Tibial artery (tissue), 4 donors: ENCODE results near the gene EIF3F.

Experiments
- DNase-seq, 2 donors: peaks; one replicate each; pipeline ENCODE4 v3.0.0-alpha.2; 2019
- H3K27ac ChIP-seq, 2 donors: fragments of 200-600 bp; sonication (generic) in 1 of 2; 1 replicate in 1 of 2; 2 replicates in 1 of 2; pipeline ENCODE4 v1.5.1; 2018 to 2019; ENCODE audit warnings: mild to moderate bottlenecking in 1 of 2
- H3K27me3 ChIP-seq, 2 donors: fragments of 200-600 bp; sonication (generic) in 1 of 2; one replicate each; pipeline versions ENCODE4 v1.5.1 to v1.6.0; 2016 to 2019
- H3K36me3 ChIP-seq, 3 donors: fragments of 200-600 bp; sonication (generic) in 2 of 3; one replicate each; pipeline ENCODE4 v1.5.1; 2016 to 2019; ENCODE audit warnings: mild to moderate bottlenecking in 2 of 3
- H3K4me1 ChIP-seq, 4 donors: fragments of 200-600 bp; sonication (generic) in 2 of 4; 1 replicate in 3 of 4; 2 replicates in 1 of 4; pipeline ENCODE4 v1.5.1; 2016 to 2019
- H3K4me3 ChIP-seq, 2 donors: fragments of 200-600 bp; sonication (generic) in 1 of 2; 1 replicate in 1 of 2; 2 replicates in 1 of 2; pipeline ENCODE4 v1.5.1; 2018 to 2019; ENCODE audit warnings: mild to moderate bottlenecking in 2 of 2
- H3K9me3 ChIP-seq, 3 donors: fragments of 200-600 bp; sonication (generic) in 1 of 3; one replicate each; pipeline ENCODE4 v1.5.1; 2016 to 2019
- intact Hi-C: fragments of 100-400 bp; cut with DNase I; formaldehyde crosslinking; loops from one replicate; pipeline ENCODE4 v1.15.0; 2023; ENCODE audit warnings: low total_unique reads
- TF ChIP-seq, protein P1 (sequence below), 2 experiments: fragments of 200-600 bp in 1 of 2; fragments of 450-650 bp in 1 of 2; IDR thresholded peaks; one replicate each; pipeline ENCODE4 v1.5.1; 2017 to 2019; ENCODE audit warnings: antibody characterized with exemption in 2 of 2, mild to moderate bottlenecking in 1 of 2, moderate library complexity in 1 of 2

EIF3F gene

DNA sequence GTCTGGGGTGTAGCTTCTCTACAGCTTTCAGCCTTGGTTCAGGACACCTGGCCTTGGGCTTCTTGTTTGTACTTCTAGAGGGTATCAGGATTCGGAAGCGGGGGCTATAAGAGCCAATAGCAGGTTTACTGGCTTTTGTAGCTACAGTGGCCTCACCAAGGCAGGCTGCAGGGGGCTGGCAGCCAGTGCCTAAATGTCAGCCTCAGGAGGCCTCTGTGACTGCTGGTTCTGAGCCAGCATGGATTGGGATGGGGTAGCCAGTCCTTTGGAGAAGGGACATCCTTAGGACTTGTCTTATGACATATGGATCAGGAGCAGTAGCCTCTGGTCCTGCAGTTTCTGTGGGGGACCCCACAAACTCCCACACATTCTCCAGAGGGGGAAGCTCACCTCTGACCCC lies 29.9 kb downstream of the EIF3F start:
- TF ChIP-seq, protein P1, sequence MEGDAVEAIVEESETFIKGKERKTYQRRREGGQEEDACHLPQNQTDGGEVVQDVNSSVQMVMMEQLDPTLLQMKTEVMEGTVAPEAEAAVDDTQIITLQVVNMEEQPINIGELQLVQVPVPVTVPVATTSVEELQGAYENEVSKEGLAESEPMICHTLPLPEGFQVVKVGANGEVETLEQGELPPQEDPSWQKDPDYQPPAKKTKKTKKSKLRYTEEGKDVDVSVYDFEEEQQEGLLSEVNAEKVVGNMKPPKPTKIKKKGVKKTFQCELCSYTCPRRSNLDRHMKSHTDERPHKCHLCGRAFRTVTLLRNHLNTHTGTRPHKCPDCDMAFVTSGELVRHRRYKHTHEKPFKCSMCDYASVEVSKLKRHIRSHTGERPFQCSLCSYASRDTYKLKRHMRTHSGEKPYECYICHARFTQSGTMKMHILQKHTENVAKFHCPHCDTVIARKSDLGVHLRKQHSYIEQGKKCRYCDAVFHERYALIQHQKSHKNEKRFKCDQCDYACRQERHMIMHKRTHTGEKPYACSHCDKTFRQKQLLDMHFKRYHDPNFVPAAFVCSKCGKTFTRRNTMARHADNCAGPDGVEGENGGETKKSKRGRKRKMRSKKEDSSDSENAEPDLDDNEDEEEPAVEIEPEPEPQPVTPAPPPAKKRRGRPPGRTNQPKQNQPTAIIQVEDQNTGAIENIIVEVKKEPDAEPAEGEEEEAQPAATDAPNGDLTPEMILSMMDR (IDR thresholded peaks at IDR 0.05) = no peak
- intact Hi-C loops = no loop called here
- H3K9me3 ChIP-seq = no peaks in the 10 kb centered on the region
- H3K4me3 ChIP-seq = no peak overlapping the region
- H3K36me3 ChIP-seq = no peaks in the 10 kb centered on the region
- H3K4me1 ChIP-seq = peaks cover 0 to 26% (median 12%) of the 10 kb centered on the region in 4 donors
- no peak for DNase-seq
- H3K27ac ChIP-seq = no peak overlapping the region
- peaks cover 0 to 15% of the 10 kb centered on the region in 2 donors for H3K27me3 ChIP-seq

DNA sequence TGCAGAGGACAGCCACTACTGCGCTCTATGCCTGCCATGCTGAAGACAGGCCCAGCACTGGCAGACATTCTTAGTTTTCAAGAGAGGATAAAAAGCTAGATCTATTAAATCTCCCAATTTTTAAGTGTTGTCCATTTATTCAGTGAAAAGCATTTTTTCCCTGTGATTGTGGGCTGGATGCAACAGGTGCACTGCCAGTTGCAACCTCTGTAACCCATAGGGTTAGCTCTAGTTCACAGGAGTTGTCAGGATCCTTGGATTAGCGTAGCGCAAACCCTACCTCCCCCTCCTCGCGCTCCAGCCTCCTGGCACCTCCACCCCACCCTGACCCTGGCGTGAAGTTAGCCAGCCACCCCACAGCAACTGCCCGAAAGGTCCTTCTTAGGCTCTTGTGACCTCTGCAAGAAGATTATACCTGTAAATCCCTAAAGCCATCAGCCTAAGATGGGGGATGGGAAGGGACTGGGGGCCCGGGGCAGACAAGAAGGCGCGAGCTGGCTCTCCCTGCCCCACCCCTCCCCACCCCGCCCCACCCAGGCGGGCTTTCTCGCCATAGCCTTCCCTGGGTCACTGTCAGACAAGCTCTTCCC lies 30.9 kb downstream of the EIF3F start:
- Histone ChIP-seq H3K9me3 (no peaks in the 10 kb centered on the region), H3K36me3 (no peaks in the 10 kb centered on the region), H3K27ac (no peak overlapping the region), H3K27me3 (peaks cover 0 to 17% of the 10 kb centered on the region in 2 donors), H3K4me1 (peaks cover 0 to 26% (median 12%) of the 10 kb centered on the region in 4 donors), H3K4me3 (peak overlapping the region in 1 of 2 donors; percentile 62)
- DNase-seq = no peak
- intact Hi-C loops = no loop called here
- TF ChIP-seq, protein P1 (IDR thresholded peaks at IDR 0.05) = no peak

DNA sequence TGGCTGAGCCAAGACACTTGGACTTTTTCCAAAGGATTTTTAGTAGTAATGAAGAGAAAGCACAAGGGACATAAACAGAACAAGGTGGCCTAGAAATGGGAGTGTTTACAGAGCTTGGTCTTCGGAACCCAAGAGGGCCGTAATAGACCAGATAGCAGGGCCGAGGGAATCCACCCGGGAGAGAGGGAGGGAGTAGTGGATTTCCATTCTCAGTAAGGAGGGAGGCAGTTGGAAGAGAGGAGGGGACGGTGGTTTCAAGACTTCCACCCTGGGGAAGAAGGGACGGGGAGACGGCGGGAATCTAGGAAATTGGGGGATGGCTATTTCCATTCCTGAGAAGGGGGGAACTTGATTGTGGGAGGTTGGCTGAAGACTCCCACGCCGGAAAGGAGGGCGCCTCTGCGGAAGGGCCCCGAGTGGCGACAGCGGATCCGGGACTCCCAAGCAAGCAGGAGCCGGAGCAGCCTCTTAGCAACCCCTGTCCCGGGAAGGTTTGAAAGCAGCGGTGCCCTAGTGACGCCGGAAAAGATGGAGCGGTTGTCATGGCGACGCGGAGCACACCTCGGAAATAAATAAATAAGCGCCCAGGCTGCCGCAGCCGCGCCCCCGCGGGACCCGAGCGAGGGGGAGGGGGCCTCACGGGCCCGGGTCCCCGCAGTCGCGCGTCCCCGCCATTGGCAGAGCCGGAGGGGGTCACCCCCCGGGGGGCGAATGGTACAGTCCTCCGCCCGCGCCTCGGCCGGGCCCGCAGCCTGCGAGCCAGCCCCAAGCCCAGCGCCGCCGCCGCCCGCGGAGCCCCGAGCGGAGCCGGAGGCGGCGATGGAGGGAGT lies 31.6 kb downstream of the EIF3F start:
- intact Hi-C loops = no loop called here
- H3K27me3 ChIP-seq = peaks cover 0 to 17% of the 10 kb centered on the region in 2 donors

DNA sequence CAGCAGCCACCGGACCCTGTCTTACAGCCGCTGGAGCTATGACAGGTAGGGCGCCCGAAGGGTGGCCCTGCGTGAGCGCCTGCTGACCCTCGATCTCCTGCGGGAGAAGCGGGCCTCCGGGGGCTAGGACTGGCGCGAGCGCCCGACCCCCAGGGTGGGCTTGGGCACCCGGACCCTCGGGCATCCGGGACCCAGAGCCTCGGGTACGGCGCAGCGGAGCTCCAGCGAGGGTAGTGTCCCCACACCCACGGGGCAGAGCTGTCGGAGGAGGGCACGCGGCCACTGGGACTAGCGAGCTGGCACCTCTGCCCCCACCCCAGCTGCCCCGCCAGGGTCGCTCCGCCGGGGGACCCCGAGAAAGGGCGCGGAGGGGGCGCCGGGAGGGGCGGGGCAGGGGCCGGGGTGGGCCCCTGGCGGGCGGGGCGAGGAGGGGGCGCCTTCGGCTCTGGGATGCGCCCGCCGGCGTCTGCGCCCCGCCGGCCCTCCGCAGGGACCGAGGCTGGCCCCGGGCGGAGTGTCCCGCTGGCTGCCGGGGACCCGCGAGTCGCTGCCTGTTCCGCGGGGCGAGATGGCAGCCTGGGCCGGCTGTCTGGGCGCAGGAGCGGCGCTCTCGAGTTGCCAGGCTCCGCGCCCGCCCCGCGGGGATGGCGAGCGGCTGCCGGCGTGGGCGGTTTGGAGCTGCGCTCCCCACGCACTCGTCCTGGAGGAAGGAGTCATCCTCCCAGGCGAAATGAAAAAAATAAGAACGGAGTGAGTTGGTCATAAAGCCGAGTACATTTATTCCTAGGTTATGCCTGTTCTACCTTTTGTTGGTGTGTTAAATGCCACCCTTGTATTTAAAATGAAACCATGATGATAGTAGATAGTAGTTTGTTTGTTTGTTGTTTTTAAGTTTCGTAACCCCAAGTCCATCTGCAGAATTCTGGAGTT lies 32.4 kb downstream of the EIF3F start:
- Histone ChIP-seq H3K9me3 (no peaks in the 10 kb centered on the region), H3K4me3 (peak overlapping the region; percentile 52 to 62), H3K36me3 (no peaks in the 10 kb centered on the region), H3K27me3 (peaks cover 0 to 17% of the 10 kb centered on the region in 2 donors), H3K27ac (peak overlapping the region; percentile 48 to 60), H3K4me1 (peaks cover 0 to 26% (median 12%) of the 10 kb centered on the region in 4 donors)
- intact Hi-C loops = no loop called here
- TF ChIP-seq, protein P1 (IDR thresholded peaks at IDR 0.05) = no peak
- no peak for DNase-seq

More for the DNA sequence above, 31.6 kb downstream of the EIF3F start:
- H3K9me3 ChIP-seq = no peaks in the 10 kb centered on the region
- H3K36me3 ChIP-seq = no peaks in the 10 kb centered on the region
- peak overlapping the region; percentile 52 to 62 for H3K4me3 ChIP-seq
- TF ChIP-seq, protein P1 (IDR thresholded peaks at IDR 0.05) = no peak
- H3K4me1 ChIP-seq = peaks cover 0 to 26% (median 12%) of the 10 kb centered on the region in 4 donors
- peak overlapping the region; percentile 48 to 60 for H3K27ac ChIP-seq
- peak; percentile 77 to 84 for DNase-seq

DNA sequence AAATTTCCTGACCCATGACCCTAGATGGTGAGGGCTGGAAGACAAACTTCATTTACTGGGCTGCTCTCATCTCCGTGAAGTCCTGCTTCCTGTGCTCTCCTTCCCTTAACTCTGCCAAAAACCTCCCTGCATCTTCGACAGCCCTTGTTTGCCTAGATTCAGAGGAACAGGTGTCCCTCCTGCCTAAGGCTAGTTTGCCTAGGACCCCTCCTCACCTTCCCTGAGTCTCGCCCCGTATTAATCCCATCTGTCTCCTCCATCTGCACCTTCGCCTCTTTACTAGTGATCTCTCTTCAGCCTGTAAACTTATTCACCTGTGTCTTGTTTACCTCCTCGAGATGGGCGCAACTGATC lies 33.1 kb downstream of the EIF3F start:
- TF ChIP-seq, protein P1 (IDR thresholded peaks at IDR 0.05) = no peak
- intact Hi-C loops = no loop called here
- H3K27ac ChIP-seq = no peak overlapping the region
- H3K36me3 ChIP-seq = no peaks in the 10 kb centered on the region
- no peaks in the 10 kb centered on the region for H3K9me3 ChIP-seq
- DNase-seq = no peak
- H3K4me3 ChIP-seq = peak overlapping the region; percentile 52 to 62
- H3K27me3 ChIP-seq = peaks cover 0 to 17% of the 10 kb centered on the region in 2 donors
- H3K4me1 ChIP-seq = peaks cover 0 to 26% (median 12%) of the 10 kb centered on the region in 4 donors
